PFSK-1 (cell line): Measurements from ENCODE around the gene PCDHGA7.
"Not testable (repeated sequence)": the region's sequence is repeated elsewhere in the genome, so short reads cannot be mapped to it uniquely, and the experiment has no call there.

Experiments
- FOXP2 ChIP-seq: optimal IDR thresholded peaks from 2 replicates; pipeline ENCODE3; 2011; ENCODE audit warnings: borderline replicate concordance, control low read depth, inconsistent platforms; ENCODE audit not compliant: insufficient read depth; ENCODE audit errors: extremely low read length, extremely low read depth
- POLR2AphosphoS5 ChIP-seq: IDR thresholded peaks from 2 replicates; pipeline ENCODE4 v1.6.1; 2012; ENCODE audit warnings: low read depth, mild to moderate bottlenecking, control low read depth, low read length, moderate library complexity
- SIN3A ChIP-seq: IDR thresholded peaks from 2 replicates; pipeline ENCODE4 v1.6.1; 2012; ENCODE audit warnings: mild to moderate bottlenecking, low read length, moderate library complexity, borderline replicate concordance; ENCODE audit not compliant: insufficient read depth
- TAF1 ChIP-seq: IDR thresholded peaks from 2 replicates; pipeline ENCODE4 v1.6.1; 2012; ENCODE audit warnings: low read length, control low read depth, borderline replicate concordance; ENCODE audit not compliant: insufficient read depth
- TF ChIP-seq, protein P1 (sequence below), 2 experiments: IDR thresholded peaks; 2 replicates each; pipeline versions ENCODE4 v1.6.1 to v1.8.0; 2011 to 2012; ENCODE audit warnings: low read depth in 2 of 2, low read length in 2 of 2, control low read depth in 1 of 2, inconsistent platforms in 1 of 2, mild to moderate bottlenecking in 1 of 2, moderate library complexity in 1 of 2; ENCODE audit not compliant: insufficient read depth in 1 of 2

PCDHGA7 gene

DNA sequence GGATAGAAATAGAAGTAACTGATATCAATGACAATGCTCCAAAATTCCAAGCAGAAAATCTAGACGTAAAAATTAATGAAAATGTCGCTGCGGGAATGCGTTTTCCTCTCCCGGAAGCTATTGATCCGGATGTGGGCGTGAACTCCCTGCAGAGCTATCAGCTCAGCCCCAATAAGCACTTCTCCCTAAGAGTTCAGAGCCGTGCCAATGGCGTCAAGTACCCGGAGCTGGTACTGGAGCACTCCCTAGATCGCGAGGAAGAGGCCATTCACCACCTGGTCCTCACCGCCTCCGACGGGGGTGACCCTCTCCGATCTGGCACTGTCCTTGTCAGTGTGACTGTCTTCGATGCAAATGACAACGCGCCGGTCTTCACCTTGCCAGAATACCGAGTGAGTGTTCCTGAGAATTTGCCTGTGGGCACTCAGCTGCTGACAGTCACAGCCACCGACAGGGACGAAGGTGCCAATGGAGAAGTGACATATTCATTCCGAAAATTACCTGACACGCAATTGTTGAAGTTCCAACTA lies 31.1 kb downstream of the PCDHGA7 start:
- TF ChIP-seq SIN3A (no peak), FOXP2 (no peak), TAF1 (no peak), POLR2AphosphoS5 (no peak)
- TF ChIP-seq, protein P1, sequence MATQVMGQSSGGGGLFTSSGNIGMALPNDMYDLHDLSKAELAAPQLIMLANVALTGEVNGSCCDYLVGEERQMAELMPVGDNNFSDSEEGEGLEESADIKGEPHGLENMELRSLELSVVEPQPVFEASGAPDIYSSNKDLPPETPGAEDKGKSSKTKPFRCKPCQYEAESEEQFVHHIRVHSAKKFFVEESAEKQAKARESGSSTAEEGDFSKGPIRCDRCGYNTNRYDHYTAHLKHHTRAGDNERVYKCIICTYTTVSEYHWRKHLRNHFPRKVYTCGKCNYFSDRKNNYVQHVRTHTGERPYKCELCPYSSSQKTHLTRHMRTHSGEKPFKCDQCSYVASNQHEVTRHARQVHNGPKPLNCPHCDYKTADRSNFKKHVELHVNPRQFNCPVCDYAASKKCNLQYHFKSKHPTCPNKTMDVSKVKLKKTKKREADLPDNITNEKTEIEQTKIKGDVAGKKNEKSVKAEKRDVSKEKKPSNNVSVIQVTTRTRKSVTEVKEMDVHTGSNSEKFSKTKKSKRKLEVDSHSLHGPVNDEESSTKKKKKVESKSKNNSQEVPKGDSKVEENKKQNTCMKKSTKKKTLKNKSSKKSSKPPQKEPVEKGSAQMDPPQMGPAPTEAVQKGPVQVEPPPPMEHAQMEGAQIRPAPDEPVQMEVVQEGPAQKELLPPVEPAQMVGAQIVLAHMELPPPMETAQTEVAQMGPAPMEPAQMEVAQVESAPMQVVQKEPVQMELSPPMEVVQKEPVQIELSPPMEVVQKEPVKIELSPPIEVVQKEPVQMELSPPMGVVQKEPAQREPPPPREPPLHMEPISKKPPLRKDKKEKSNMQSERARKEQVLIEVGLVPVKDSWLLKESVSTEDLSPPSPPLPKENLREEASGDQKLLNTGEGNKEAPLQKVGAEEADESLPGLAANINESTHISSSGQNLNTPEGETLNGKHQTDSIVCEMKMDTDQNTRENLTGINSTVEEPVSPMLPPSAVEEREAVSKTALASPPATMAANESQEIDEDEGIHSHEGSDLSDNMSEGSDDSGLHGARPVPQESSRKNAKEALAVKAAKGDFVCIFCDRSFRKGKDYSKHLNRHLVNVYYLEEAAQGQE (IDR thresholded peaks at IDR 0.05; ENCODE audit: insufficient read depth in 1 of 2, low read depth in 2 of 2, low read length in 2 of 2): no peak

DNA sequence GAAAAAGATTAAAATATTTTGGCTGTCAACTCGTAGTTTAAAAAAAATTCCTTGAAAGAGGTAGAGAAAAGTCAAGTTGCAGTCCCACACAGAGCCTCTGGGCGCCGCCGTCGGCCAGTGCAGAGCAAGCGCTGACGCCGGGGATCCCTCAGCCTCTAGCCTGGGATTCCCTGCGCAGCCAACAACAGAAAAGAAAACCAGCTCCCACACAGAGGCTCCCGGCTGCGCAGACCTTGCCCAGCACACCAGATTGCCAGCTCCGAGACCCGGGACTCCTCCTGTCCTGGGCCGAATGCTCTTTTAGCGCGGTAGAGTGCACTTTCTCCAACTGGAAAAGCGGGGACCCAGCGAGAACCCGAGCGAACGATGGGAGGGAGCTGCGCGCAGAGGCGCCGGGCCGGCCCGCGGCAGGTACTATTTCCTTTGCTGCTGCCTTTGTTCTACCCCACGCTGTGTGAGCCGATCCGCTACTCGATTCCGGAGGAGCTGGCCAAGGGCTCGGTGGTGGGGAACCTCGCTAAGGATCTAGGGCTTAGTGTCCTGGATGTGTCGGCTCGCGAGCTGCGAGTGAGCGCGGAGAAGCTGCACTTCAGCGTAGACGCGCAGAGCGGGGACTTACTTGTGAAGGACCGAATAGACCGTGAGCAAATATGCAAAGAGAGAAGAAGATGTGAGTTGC lies 35.1 kb downstream of the PCDHGA7 start, which contains the start of gene PCDHGB7:
Gene PCDHGB7 (plus strand): TSS at position 184 of the 679 bp plus-strand sequence. CDS start 183 bp downstream, at position 367.
- TF ChIP-seq POLR2AphosphoS5, TAF1: not testable (repeated sequence)
- TF ChIP-seq, protein P1 (IDR thresholded peaks at IDR 0.05; ENCODE audit: insufficient read depth in 1 of 2, low read depth in 2 of 2, low read length in 2 of 2): not testable (repeated sequence)

DNA sequence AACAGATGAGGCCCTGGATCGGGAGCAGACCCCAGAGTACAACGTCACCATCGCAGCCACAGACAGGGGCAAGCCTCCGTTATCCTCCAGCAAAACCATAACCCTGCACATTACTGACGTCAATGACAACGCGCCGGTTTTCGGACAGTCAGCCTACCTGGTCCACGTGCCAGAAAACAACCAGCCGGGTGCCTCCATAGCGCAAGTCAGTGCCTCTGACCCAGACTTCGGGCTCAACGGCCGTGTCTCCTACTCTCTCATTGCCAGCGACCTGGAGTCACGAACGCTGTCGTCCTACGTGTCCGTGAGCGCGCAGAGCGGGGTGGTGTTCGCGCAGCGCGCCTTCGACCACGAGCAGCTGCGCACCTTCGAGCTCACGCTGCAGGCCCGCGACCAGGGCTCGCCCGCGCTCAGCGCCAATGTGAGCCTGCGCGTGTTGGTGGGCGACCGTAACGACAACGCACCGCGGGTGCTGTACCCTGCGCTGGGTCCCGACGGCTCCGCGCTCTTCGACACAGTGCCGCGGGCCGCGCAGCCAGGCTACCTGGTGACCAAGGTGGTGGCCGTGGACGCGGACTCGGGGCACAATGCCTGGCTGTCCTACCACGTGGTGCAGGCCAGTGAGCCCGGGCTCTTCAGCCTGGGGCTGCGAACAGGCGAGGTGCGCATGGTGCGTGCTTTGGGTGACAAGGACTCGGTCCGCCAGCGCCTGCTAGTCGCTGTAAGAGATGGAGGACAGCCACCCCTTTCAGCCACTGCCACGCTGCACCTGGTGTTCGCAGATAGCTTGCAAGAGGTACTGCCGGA lies 36.7 kb downstream of the PCDHGA7 start:
- no peak for TF ChIP-seq FOXP2
- TF ChIP-seq TAF1: no peak
- TF ChIP-seq POLR2AphosphoS5: no peak
- TF ChIP-seq, protein P1 (IDR thresholded peaks at IDR 0.05; ENCODE audit: insufficient read depth in 1 of 2, low read depth in 2 of 2, low read length in 2 of 2): no peak
- no peak for TF ChIP-seq SIN3A

DNA sequence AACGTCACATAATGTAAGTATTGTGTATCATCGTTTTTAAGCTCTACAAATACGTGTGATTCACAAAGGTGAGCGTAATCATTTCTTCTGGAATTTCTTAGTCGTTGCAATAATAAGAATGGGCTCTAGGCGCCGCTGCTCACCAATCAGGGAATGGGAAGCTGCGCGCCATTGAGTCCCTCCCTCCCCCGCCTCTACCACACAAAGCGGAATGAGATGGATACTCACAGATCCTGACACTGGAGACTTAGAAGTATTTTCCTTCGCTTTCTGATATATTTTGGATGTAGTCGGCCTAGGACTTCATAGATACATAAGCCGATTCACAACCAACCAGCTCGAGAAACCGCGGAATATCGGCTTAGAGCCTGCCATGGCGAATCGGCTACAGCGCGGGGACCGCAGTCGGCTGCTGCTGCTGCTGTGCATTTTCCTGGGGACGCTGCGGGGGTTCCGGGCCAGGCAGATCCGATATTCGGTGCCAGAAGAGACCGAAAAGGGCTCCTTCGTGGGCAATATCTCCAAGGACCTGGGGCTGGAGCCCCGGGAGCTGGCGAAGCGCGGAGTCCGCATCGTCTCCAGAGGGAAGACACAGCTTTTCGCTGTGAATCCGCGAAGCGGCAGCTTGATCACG lies 38.4 kb downstream of the PCDHGA7 start, which contains the start of gene PCDHGA11:
Gene PCDHGA11 (plus strand): TSS at position 197 of the 634 bp plus-strand sequence. CDS start 177 bp downstream, at position 374.
- TF ChIP-seq POLR2AphosphoS5: no peak
- TF ChIP-seq TAF1: no peak
- no peak for TF ChIP-seq SIN3A
- no peak for TF ChIP-seq FOXP2
- TF ChIP-seq, protein P1 (IDR thresholded peaks at IDR 0.05; ENCODE audit: insufficient read depth in 1 of 2, low read depth in 2 of 2, low read length in 2 of 2): no peak
